OCI-LY1 (cell line): Measurements from ENCODE around the gene TNNI2.

ENCODE experiments used
- H2AFZ ChIP-seq: fragments of 200-600 bp; sonication (generic), shearing (Covaris generic); 2 replicates; pipeline ENCODE4 v1.6.0; 2014; ENCODE audit warnings: antibody characterized with exemption, mild to moderate bottlenecking, low read length
- H3F3A ChIP-seq: fragments of 200-600 bp; sonication (generic), shearing (Covaris generic); 2 replicates; pipeline ENCODE4 v1.6.0; 2014; ENCODE audit warnings: mild to moderate bottlenecking, antibody characterized with exemption, low read length, moderate library complexity; ENCODE audit not compliant: insufficient read depth
- H3K27ac ChIP-seq: fragments of 200-600 bp; sonication (generic); 2 replicates; pipeline ENCODE4 v1.5.1; 2014; ENCODE audit warnings: low read length, mixed run types, mild to moderate bottlenecking, low read depth; ENCODE audit not compliant: poor library complexity, severe bottlenecking
- H3K27me3 ChIP-seq: fragments of 200-600 bp; sonication (generic); 2 replicates; pipeline ENCODE4 v1.6.0; 2014; ENCODE audit warnings: antibody characterized with exemption, mild to moderate bottlenecking, low read length, moderate library complexity; ENCODE audit not compliant: insufficient read depth
- H3K36me3 ChIP-seq: fragments of 200-600 bp; sonication (generic); 2 replicates; pipeline ENCODE4 v1.6.1; 2014; ENCODE audit warnings: mild to moderate bottlenecking, antibody characterized with exemption, low read length, moderate library complexity, mixed read lengths; ENCODE audit not compliant: insufficient read depth
- H3K4me1 ChIP-seq: fragments of 200-600 bp; sonication (generic); 2 replicates; pipeline ENCODE4 v1.5.1; 2014; ENCODE audit warnings: mild to moderate bottlenecking, low read length, moderate library complexity; ENCODE audit not compliant: insufficient read depth, severe bottlenecking
- H3K4me2 ChIP-seq: fragments of 200-600 bp; sonication (generic), shearing (Covaris generic); 2 replicates; pipeline ENCODE4 v1.6.1; 2014; ENCODE audit warnings: low read length
- H3K4me3 ChIP-seq: fragments of 200-600 bp; sonication (generic); 2 replicates; pipeline ENCODE4 v1.5.1; 2014; ENCODE audit warnings: low read length, low read depth, mild to moderate bottlenecking, mixed read lengths; ENCODE audit not compliant: poor library complexity, severe bottlenecking
- H3K79me2 ChIP-seq: fragments of 200-600 bp; shearing (Covaris generic); 2 replicates; pipeline ENCODE4 v1.6.1; 2016; ENCODE audit warnings: mixed run types, low read length, mixed read lengths; ENCODE audit not compliant: insufficient read depth
- H3K9ac ChIP-seq: fragments of 200-600 bp; sonication (generic), shearing (Covaris generic); 2 replicates; pipeline ENCODE4 v1.6.1; 2014; ENCODE audit warnings: mild to moderate bottlenecking, low read length, mixed read lengths
- H3K9me2 ChIP-seq: fragments of 200-600 bp; sonication (generic), shearing (Covaris generic); 2 replicates; pipeline ENCODE4 v1.6.1; 2014; ENCODE audit warnings: low read depth, mild to moderate bottlenecking, low read length, mixed read lengths
- H3K9me3 ChIP-seq: fragments of 200-600 bp; shearing (Covaris generic); 2 replicates; pipeline ENCODE4 v1.6.1; 2014; ENCODE audit warnings: low read length, mixed read lengths
- H4K20me1 ChIP-seq: fragments of 200-600 bp; sonication (generic), shearing (Covaris generic); 2 replicates; pipeline ENCODE4 v1.6.0; 2016; ENCODE audit warnings: mild to moderate bottlenecking, low read length; ENCODE audit not compliant: insufficient read depth
- EZH2 ChIP-seq: fragments of 200-600 bp; sonication (generic), shearing (Covaris generic); IDR thresholded peaks from 2 replicates; pipeline ENCODE4 v1.8.0; 2017; ENCODE audit warnings: borderline replicate concordance, mixed run types, mild to moderate bottlenecking, antibody characterized with exemption, low read length, moderate library complexity, mixed read lengths
- TF ChIP-seq, protein P1 (sequence below): fragments of 200-600 bp; sonication (generic), shearing (Covaris generic); IDR thresholded peaks from 2 replicates; pipeline ENCODE4 v1.5.1; 2017; ENCODE audit warnings: mild to moderate bottlenecking, antibody characterized with exemption, low read length, moderate library complexity, mixed read lengths

Gene TNNI2

DNA sequence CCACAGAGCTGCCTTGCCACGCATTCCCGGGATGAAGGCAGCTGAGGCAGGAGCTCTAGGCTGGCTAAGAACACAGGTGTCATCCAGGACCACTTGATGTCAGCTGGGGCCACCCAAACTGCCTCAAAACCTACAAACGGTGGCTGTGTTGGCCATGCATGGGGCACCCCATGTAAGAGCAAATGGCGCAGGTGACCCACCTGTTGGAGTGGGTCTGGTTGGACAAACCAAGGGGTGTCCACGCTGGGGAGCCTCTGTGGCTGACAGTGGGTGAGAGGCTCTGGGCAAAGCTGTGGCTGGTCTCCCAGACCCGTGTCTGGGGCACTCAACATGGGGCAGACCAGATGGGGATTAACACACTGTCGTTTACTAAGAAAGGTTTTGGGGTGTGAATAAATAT is 23.0 kb upstream of the TNNI2 start:
- Histone ChIP-seq H3K9ac (no peak overlapping the region), H3K4me2 (no peak overlapping the region), H3F3A (no peaks in the 10 kb centered on the region), H3K79me2 (no peaks in the 10 kb centered on the region), H2AFZ (no peak overlapping the region), H3K36me3 (no peaks in the 10 kb centered on the region), H3K4me1 (no peaks in the 10 kb centered on the region), H3K27me3 (peaks cover 12% of the 10 kb centered on the region; the same call in 1 of the 2 replicates), H3K4me3 (no peak overlapping the region), H4K20me1 (no peaks in the 10 kb centered on the region), H3K9me2 (no peaks in the 10 kb centered on the region), H3K9me3 (no peaks in the 10 kb centered on the region), H3K27ac (no peak overlapping the region)
- TF ChIP-seq, protein P1, sequence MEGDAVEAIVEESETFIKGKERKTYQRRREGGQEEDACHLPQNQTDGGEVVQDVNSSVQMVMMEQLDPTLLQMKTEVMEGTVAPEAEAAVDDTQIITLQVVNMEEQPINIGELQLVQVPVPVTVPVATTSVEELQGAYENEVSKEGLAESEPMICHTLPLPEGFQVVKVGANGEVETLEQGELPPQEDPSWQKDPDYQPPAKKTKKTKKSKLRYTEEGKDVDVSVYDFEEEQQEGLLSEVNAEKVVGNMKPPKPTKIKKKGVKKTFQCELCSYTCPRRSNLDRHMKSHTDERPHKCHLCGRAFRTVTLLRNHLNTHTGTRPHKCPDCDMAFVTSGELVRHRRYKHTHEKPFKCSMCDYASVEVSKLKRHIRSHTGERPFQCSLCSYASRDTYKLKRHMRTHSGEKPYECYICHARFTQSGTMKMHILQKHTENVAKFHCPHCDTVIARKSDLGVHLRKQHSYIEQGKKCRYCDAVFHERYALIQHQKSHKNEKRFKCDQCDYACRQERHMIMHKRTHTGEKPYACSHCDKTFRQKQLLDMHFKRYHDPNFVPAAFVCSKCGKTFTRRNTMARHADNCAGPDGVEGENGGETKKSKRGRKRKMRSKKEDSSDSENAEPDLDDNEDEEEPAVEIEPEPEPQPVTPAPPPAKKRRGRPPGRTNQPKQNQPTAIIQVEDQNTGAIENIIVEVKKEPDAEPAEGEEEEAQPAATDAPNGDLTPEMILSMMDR: no peak
- no peak for TF ChIP-seq EZH2

DNA sequence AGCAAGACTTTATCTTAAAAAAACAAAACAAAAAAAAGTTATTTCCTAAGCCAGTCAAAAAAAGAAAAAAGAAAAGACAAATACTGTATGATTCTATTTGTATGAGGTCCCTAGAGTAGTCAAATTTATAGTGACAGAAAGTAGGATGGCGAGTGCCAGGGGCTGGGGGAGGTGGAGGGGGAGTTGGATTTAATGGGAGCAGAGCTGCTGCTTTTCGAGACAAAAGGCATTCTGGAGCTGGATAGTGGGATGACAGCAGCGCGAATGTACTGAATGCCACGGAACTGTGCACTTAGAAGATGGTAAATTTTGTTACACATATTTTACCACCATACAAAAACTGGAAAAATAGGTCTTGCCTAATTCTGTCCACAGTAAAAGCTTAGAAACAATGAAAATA is 21.8 kb upstream of the TNNI2 start:
- Histone ChIP-seq H3K9me3 (no peaks in the 10 kb centered on the region), H3K79me2 (no peaks in the 10 kb centered on the region), H3K4me2 (no peak overlapping the region), H3K27me3 (peaks cover 12% of the 10 kb centered on the region; the same call in 1 of the 2 replicates), H3K9me2 (no peaks in the 10 kb centered on the region), H3K36me3 (no peaks in the 10 kb centered on the region), H3K4me3 (no peak overlapping the region), H3F3A (no peaks in the 10 kb centered on the region), H4K20me1 (no peaks in the 10 kb centered on the region), H3K27ac (no peak overlapping the region), H3K4me1 (no peaks in the 10 kb centered on the region), H2AFZ (no peak overlapping the region), H3K9ac (no peak overlapping the region)
- TF ChIP-seq, protein P1: no peak
- TF ChIP-seq EZH2: no peak

DNA sequence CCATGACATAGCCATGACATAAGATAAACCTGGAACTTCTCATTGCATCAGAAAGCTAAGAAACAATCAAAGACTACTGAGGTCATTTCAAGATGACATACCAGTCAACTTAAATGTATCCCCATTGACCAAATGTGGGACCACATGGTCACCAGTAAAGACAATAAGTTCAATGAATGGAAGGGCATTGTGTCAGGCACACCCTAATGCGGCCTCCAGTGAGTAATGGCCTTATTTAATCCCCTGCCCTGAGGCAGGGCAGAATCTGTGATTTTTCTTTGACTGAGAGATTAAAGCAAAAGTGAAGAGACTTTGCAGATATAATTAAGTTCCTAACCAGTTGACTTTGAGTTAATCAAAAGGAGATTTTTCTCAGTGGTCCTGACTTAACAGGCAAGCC is 21.3 kb upstream of the TNNI2 start:
- Histone ChIP-seq H3K9ac (no peak overlapping the region), H4K20me1 (no peaks in the 10 kb centered on the region), H3K79me2 (no peaks in the 10 kb centered on the region), H3K27me3 (peaks cover 12% of the 10 kb centered on the region; the same call in 1 of the 2 replicates), H3K4me3 (no peak overlapping the region), H3K4me1 (no peaks in the 10 kb centered on the region), H3K9me2 (no peaks in the 10 kb centered on the region), H3K4me2 (no peak overlapping the region), H2AFZ (no peak overlapping the region), H3K27ac (no peak overlapping the region), H3K9me3 (no peaks in the 10 kb centered on the region), H3K36me3 (no peaks in the 10 kb centered on the region), H3F3A (no peaks in the 10 kb centered on the region)
- no peak for TF ChIP-seq EZH2
- TF ChIP-seq, protein P1: no peak
